GM23338 (cell line): ENCODE measurements around the gene BCKDHA.

Experiments
- CREB1 ChIP-seq: fragments of 250-450 bp; sonication (Bioruptor Pico); IDR thresholded peaks from 2 replicates; pipeline ENCODE4 v1.5.0; 2020; ENCODE audit warnings: low read depth, mild to moderate bottlenecking, moderate library complexity
- CTCF ChIP-seq, 2 experiments: fragments of 200-600 bp in 1 of 2; sonication (generic) in 1 of 2; conservative IDR thresholded peaks; 2 replicates each; pipeline versions ENCODE4 v1.5.1 to v1.6.1; 2016 to 2017; ENCODE audit warnings: antibody characterized with exemption in 2 of 2, low read depth in 2 of 2, mild to moderate bottlenecking in 2 of 2, moderate library complexity in 1 of 2
- EZH2 ChIP-seq: fragments of 200-600 bp; sonication (generic); IDR thresholded peaks from one replicate; pipeline ENCODE4 v1.8.0; 2017; ENCODE audit warnings: antibody characterized with exemption, mild to moderate bottlenecking, low read depth; ENCODE audit not compliant: unreplicated experiment
- EZH2phosphoT487 ChIP-seq: fragments of 200-600 bp; sonication (generic); IDR thresholded peaks from one replicate; pipeline ENCODE4 v1.8.1; 2018; ENCODE audit warnings: antibody characterized with exemption; ENCODE audit not compliant: unreplicated experiment
- JUNB ChIP-seq: IDR thresholded peaks from one replicate; pipeline ENCODE4 v1.6.1; 2016; ENCODE audit warnings: antibody characterized with exemption; ENCODE audit not compliant: unreplicated experiment
- NANOG ChIP-seq: IDR thresholded peaks from 2 replicates; pipeline ENCODE4 v1.6.1; 2016; ENCODE audit warnings: antibody characterized with exemption, borderline replicate concordance
- POLR2AphosphoS5 ChIP-seq: IDR thresholded peaks from 2 replicates; pipeline ENCODE4 v1.6.1; 2016; ENCODE audit warnings: antibody characterized with exemption, low read depth
- STAT1 ChIP-seq: IDR thresholded peaks from one replicate; pipeline ENCODE4 v1.6.1; 2016; ENCODE audit warnings: antibody characterized with exemption; ENCODE audit not compliant: unreplicated experiment
- ZNF114 ChIP-seq: fragments of 250-450 bp; sonication (Bioruptor Pico); IDR thresholded peaks from 2 replicates; pipeline ENCODE4 v1.5.0; 2020; ENCODE audit warnings: mild to moderate bottlenecking, moderate library complexity
- ZNF331 ChIP-seq: fragments of 250-450 bp; sonication (Bioruptor Pico); IDR thresholded peaks from 2 replicates; pipeline ENCODE4 v1.5.0; 2020; ENCODE audit warnings: low read depth, mild to moderate bottlenecking, moderate library complexity
- TF ChIP-seq, protein P1 (sequence below): IDR thresholded peaks from one replicate; pipeline ENCODE4 v1.6.1; 2018; ENCODE audit warnings: antibody characterized with exemption; ENCODE audit not compliant: unreplicated experiment
- TF ChIP-seq, protein P2 (sequence below): fragments of 250-450 bp; sonication (Bioruptor Pico); IDR thresholded peaks from 2 replicates; pipeline ENCODE4 v1.5.0; 2020; ENCODE audit warnings: mild to moderate bottlenecking, moderate library complexity

DNA sequence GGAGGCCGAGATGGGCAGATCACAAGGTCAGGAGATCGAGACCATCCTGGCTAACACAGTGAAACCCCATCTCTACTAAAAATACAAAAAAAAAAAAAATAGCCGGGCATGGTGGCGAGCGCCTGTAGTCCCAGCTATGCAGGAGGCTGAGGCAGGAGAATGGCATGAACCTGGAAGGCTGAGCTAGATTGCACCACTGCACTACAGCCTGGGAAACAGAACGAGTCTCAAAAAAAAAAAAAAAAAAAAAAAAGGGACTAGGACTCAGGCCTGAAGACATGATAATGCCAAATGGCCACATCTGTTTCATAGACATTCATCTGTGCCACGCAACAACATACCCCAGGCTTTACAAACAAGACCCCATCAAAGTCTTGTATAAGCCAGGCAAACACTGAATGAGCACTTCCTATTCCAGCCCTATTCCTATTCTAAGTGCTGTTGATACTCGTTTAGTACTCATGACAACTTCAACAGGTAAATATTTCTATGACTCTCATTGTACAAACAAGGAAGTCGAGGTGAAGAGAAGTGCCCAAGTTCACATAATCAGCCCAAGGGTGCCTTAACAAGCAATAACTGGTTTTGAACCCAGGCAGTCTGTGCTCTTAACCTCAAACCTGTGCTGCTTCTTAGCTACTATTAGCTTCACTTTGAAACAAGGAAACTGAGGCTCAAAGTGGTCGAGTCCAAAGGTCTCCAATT, 35.3 kb upstream of the BCKDHA start:
- TF ChIP-seq ZNF114 (no peak), CTCF (conservative IDR thresholded peaks at IDR 0.05; ENCODE audit: low read depth in 2 of 2) (no peak), POLR2AphosphoS5 (no peak), CREB1 (CRISPR knock-in tag) (no peak), EZH2phosphoT487 (no peak), EZH2 (no peak), ZNF331 (CRISPR knock-in tag) (no peak), JUNB (no peak), STAT1 (no peak), NANOG (no peak)
- TF ChIP-seq, protein P1, sequence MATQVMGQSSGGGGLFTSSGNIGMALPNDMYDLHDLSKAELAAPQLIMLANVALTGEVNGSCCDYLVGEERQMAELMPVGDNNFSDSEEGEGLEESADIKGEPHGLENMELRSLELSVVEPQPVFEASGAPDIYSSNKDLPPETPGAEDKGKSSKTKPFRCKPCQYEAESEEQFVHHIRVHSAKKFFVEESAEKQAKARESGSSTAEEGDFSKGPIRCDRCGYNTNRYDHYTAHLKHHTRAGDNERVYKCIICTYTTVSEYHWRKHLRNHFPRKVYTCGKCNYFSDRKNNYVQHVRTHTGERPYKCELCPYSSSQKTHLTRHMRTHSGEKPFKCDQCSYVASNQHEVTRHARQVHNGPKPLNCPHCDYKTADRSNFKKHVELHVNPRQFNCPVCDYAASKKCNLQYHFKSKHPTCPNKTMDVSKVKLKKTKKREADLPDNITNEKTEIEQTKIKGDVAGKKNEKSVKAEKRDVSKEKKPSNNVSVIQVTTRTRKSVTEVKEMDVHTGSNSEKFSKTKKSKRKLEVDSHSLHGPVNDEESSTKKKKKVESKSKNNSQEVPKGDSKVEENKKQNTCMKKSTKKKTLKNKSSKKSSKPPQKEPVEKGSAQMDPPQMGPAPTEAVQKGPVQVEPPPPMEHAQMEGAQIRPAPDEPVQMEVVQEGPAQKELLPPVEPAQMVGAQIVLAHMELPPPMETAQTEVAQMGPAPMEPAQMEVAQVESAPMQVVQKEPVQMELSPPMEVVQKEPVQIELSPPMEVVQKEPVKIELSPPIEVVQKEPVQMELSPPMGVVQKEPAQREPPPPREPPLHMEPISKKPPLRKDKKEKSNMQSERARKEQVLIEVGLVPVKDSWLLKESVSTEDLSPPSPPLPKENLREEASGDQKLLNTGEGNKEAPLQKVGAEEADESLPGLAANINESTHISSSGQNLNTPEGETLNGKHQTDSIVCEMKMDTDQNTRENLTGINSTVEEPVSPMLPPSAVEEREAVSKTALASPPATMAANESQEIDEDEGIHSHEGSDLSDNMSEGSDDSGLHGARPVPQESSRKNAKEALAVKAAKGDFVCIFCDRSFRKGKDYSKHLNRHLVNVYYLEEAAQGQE: no peak
- TF ChIP-seq, protein P2, sequence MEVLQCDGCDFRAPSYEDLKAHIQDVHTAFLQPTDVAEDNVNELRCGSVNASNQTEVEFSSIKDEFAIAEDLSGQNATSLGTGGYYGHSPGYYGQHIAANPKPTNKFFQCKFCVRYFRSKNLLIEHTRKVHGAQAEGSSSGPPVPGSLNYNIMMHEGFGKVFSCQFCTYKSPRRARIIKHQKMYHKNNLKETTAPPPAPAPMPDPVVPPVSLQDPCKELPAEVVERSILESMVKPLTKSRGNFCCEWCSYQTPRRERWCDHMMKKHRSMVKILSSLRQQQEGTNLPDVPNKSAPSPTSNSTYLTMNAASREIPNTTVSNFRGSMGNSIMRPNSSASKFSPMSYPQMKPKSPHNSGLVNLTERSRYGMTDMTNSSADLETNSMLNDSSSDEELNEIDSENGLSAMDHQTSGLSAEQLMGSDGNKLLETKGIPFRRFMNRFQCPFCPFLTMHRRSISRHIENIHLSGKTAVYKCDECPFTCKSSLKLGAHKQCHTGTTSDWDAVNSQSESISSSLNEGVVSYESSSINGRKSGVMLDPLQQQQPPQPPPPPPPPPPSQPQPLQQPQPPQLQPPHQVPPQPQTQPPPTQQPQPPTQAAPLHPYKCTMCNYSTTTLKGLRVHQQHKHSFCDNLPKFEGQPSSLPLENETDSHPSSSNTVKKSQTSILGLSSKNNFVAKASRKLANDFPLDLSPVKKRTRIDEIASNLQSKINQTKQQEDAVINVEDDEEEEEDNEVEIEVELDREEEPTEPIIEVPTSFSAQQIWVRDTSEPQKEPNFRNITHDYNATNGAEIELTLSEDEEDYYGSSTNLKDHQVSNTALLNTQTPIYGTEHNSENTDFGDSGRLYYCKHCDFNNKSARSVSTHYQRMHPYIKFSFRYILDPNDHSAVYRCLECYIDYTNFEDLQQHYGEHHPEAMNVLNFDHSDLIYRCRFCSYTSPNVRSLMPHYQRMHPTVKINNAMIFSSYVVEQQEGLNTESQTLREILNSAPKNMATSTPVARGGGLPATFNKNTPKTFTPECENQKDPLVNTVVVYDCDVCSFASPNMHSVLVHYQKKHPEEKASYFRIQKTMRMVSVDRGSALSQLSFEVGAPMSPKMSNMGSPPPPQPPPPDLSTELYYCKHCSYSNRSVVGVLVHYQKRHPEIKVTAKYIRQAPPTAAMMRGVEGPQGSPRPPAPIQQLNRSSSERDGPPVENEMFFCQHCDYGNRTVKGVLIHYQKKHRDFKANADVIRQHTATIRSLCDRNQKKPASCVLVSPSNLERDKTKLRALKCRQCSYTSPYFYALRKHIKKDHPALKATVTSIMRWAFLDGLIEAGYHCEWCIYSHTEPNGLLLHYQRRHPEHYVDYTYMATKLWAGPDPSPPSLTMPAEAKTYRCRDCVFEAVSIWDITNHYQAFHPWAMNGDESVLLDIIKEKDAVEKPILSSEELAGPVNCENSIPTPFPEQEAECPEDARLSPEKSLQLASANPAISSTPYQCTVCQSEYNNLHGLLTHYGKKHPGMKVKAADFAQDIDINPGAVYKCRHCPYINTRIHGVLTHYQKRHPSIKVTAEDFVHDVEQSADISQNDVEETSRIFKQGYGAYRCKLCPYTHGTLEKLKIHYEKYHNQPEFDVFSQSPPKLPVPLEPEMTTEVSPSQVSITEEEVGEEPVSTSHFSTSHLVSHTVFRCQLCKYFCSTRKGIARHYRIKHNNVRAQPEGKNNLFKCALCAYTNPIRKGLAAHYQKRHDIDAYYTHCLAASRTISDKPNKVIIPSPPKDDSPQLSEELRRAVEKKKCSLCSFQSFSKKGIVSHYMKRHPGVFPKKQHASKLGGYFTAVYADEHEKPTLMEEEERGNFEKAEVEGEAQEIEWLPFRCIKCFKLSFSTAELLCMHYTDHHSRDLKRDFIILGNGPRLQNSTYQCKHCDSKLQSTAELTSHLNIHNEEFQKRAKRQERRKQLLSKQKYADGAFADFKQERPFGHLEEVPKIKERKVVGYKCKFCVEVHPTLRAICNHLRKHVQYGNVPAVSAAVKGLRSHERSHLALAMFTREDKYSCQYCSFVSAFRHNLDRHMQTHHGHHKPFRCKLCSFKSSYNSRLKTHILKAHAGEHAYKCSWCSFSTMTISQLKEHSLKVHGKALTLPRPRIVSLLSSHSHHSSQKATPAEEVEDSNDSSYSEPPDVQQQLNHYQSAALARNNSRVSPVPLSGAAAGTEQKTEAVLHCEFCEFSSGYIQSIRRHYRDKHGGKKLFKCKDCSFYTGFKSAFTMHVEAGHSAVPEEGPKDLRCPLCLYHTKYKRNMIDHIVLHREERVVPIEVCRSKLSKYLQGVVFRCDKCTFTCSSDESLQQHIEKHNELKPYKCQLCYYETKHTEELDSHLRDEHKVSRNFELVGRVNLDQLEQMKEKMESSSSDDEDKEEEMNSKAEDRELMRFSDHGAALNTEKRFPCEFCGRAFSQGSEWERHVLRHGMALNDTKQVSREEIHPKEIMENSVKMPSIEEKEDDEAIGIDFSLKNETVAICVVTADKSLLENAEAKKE (CRISPR knock-in tag): no peak
